Parathyroid adenoma (tissue), 2 donors: ENCODE data around the gene CERS2.

ENCODE experiments used
- H2AFZ ChIP-seq: fragments of 300-600 bp; sonication (generic); one replicate; pipeline ENCODE4 v1.7.0; 2017; ENCODE audit warnings: antibody characterized with exemption, mild to moderate bottlenecking
- H3K27ac ChIP-seq: fragments of 300-600 bp; sonication (generic); one replicate; pipeline ENCODE4 v1.7.0; 2017
- H3K27me3 ChIP-seq: fragments of 300-600 bp; sonication (generic); one replicate; pipeline ENCODE4 v1.7.0; 2017; ENCODE audit warnings: low read length; ENCODE audit not compliant: control insufficient read depth, insufficient read depth
- H3K36me3 ChIP-seq: fragments of 300-600 bp; sonication (generic); one replicate; pipeline ENCODE4 v1.7.0; 2017; ENCODE audit warnings: low read length; ENCODE audit not compliant: control insufficient read depth, insufficient read depth
- H3K4me1 ChIP-seq: fragments of 300-600 bp; sonication (generic); one replicate; pipeline ENCODE4 v1.7.0; 2017; ENCODE audit warnings: control low read depth
- H3K4me2 ChIP-seq: fragments of 300-600 bp; sonication (generic); one replicate; pipeline ENCODE4 v1.7.0; 2017; ENCODE audit warnings: low read length
- H3K4me3 ChIP-seq: fragments of 300-600 bp; sonication (generic); one replicate; pipeline ENCODE4 v1.7.0; 2017; ENCODE audit warnings: low read depth, low read length
- H3K79me2 ChIP-seq: fragments of 300-600 bp; sonication (generic); one replicate; pipeline ENCODE4 v1.7.0; 2017; ENCODE audit warnings: control low read depth
- H3K9ac ChIP-seq: fragments of 300-600 bp; sonication (generic); one replicate; pipeline ENCODE4 v1.7.0; 2017; ENCODE audit warnings: mild to moderate bottlenecking
- H3K9me3 ChIP-seq: fragments of 300-600 bp; sonication (generic); one replicate; pipeline ENCODE4 v1.7.0; 2017; ENCODE audit warnings: low read length; ENCODE audit not compliant: control insufficient read depth
- CTCF ChIP-seq: fragments of 300-600 bp; sonication (generic); IDR thresholded peaks from one replicate; pipeline ENCODE4 v1.7.0; 2017; ENCODE audit warnings: antibody characterized with exemption, mild to moderate bottlenecking
- donor health status: primary hyperparathyroidism.

CERS2 gene

GRCh38 chr1:150967936-150968335 is 6.7 kb downstream of the CERS2 start:
- Histone ChIP-seq H3K9ac (no peak overlapping the region), H3K4me3 (no peak overlapping the region), H3K4me2 (no peak overlapping the region), H2AFZ (no peak overlapping the region), H3K36me3 (no peaks in the 10 kb centered on the region), H3K79me2 (peaks cover 9% of the 10 kb centered on the region), H3K27me3 (no peaks in the 10 kb centered on the region), H3K9me3 (no peaks in the 10 kb centered on the region), H3K27ac (no peak overlapping the region), H3K4me1 (peaks cover 17% of the 10 kb centered on the region)
- no peak for TF ChIP-seq CTCF

- H3K4me2 ChIP-seq, result no peak overlapping the region
- no peak overlapping the region for H3K27ac ChIP-seq
- H3K9ac ChIP-seq, result no peak overlapping the region
- TF ChIP-seq CTCF, result no peak
- H3K4me3 ChIP-seq, result no peak overlapping the region
- no peak overlapping the region for H2AFZ ChIP-seq
- H3K27me3 ChIP-seq, result no peaks in the 10 kb centered on the region
- H3K79me2 ChIP-seq, result peaks cover 4% of the 10 kb centered on the region
- H3K4me1 ChIP-seq, result peaks cover 3% of the 10 kb centered on the region
- H3K9me3 ChIP-seq, result no peaks in the 10 kb centered on the region
- H3K36me3 ChIP-seq, result no peaks in the 10 kb centered on the region
Measured at GRCh38 chr1:150966011-150966410, 8.6 kb downstream of the CERS2 start.

GRCh38 chr1:150965605-150966004 is 9.0 kb downstream of the CERS2 start:
- Histone ChIP-seq H3K27me3 (no peaks in the 10 kb centered on the region), H2AFZ (no peak overlapping the region), H3K27ac (no peak overlapping the region), H3K9ac (no peak overlapping the region), H3K4me3 (no peak overlapping the region), H3K79me2 (peaks cover 4% of the 10 kb centered on the region), H3K9me3 (no peaks in the 10 kb centered on the region), H3K4me2 (no peak overlapping the region), H3K4me1 (no peaks in the 10 kb centered on the region), H3K36me3 (no peaks in the 10 kb centered on the region)
- TF ChIP-seq CTCF, result no peak

- H3K27me3 ChIP-seq, result no peaks in the 10 kb centered on the region
- H3K27ac ChIP-seq, result no peak overlapping the region
- no peaks in the 10 kb centered on the region for H3K4me1 ChIP-seq
- no peak overlapping the region for H2AFZ ChIP-seq
- no peak overlapping the region for H3K4me3 ChIP-seq
- no peaks in the 10 kb centered on the region for H3K9me3 ChIP-seq
- no peak for TF ChIP-seq CTCF
- H3K4me2 ChIP-seq, result no peak overlapping the region
- H3K9ac ChIP-seq, result no peak overlapping the region
- no peaks in the 10 kb centered on the region for H3K36me3 ChIP-seq
- no peaks in the 10 kb centered on the region for H3K79me2 ChIP-seq
Measured at GRCh38 chr1:150964164-150964489, 10.5 kb downstream of the CERS2 start.

GRCh38 chr1:150963321-150964163 is 11.1 kb downstream of the CERS2 start:
- Histone ChIP-seq H3K27ac (no peak overlapping the region), H3K9me3 (no peaks in the 10 kb centered on the region), H3K36me3 (no peaks in the 10 kb centered on the region), H3K4me3 (no peak overlapping the region), H3K27me3 (no peaks in the 10 kb centered on the region), H3K4me1 (no peaks in the 10 kb centered on the region), H3K9ac (no peak overlapping the region), H2AFZ (no peak overlapping the region), H3K4me2 (no peak overlapping the region), H3K79me2 (no peaks in the 10 kb centered on the region)
- no peak for TF ChIP-seq CTCF
